Non-pigmented ciliary epithelial cell (primary cell): Measurements from ENCODE around the gene TRIM9.
"Not testable (repeated sequence)": the region's sequence is repeated elsewhere in the genome, so short reads cannot be mapped to it uniquely, and the experiment has no call there.

Experiments used
- DNase-seq: peaks from one replicate; pipeline ENCODE4 v3.0.0-alpha.2; 2010; ENCODE audit warnings: low read depth

The TRIM9 gene

DNA sequence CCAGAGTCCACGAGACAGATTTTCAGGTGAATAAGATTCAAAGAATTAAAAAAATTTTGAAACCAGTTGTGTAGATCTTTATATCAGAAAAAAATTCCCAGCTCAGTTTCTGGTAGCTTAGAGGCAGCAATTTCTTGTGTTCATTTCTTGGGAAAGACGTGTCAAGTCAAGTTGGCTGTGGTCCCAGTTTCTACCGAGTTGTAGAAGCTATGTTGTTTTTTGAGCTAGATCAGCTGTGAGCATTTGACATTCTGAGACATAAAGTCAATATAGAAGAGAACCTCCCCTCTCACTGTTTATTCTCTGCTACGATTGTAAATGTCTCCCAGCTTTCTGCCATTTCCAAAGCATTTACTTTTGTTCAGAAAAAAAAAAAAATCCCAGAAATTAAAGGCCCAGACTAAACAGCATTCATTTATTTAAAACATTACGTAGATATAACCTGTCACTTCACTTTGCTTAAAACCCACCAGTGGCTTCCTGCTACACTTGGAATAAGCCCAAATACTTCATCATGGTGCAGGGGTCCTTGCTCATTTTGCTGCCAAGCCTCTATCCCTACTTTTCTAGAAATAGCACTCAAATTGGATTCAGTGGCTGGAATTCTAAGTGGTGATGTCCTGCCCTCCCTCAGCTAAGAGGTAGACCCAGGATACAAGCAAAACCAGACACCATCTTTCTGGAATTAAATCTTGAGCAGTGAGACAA lies 130.1 kb downstream of the TRIM9 start:
- peak; percentile 95 for DNase-seq

GRCh38 chr14:50963919-50964318 lies 131.0 kb downstream of the TRIM9 start:
- DNase-seq, result no peak

DNA sequence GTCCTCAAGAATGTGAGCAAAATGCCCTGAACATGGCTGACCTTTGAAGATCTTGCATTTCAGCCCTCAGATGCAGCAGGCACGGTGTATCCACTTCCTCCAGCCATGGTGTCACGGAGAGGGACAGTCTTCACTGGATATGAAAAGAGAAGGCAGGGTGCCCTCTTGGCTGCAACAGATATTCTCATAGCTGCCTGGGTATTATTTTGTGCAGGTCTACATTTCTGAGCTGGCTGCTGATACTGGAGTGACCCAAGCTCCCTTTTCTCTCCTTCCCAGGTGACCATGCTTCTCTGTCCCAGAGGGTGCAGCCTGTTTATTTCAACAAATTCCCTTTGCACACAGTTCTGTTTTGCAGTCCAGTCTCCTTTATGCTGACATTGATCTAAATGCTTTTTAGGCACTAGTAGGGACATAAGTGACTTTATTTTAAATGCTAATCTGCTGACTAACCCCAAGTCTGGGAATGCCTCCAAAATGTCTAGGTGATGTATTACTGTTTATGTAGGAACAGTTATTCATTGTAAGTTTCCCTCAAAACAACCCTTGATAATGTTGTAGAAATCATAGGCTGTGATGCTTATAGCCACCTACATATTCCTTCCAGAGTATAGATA lies 133.2 kb downstream of the TRIM9 start:
- peak; percentile 61 for DNase-seq

DNA sequence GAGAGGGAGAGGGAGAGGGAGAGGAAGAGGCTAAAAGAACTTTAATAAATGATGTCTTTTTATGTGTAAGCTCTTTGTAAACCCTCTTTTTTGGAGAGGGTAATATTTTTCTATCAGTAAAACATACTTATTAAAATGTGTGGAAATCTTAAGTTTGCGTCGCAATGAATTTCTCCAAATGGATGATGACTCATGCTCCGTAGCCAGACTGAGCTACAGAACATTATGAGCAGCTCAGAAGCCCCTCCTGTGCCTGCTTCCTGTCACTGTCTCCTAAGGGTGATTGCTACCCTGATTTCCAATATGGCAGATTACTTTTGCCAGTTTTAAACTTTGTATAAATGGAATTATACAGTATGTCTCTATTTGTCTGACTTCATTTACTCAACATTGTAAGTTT lies 137.6 kb downstream of the TRIM9 start:
- DNase-seq, result no peak

GRCh38 chr14:50956421-50956820 lies 138.5 kb downstream of the TRIM9 start:
- not testable (repeated sequence) for DNase-seq

DNA sequence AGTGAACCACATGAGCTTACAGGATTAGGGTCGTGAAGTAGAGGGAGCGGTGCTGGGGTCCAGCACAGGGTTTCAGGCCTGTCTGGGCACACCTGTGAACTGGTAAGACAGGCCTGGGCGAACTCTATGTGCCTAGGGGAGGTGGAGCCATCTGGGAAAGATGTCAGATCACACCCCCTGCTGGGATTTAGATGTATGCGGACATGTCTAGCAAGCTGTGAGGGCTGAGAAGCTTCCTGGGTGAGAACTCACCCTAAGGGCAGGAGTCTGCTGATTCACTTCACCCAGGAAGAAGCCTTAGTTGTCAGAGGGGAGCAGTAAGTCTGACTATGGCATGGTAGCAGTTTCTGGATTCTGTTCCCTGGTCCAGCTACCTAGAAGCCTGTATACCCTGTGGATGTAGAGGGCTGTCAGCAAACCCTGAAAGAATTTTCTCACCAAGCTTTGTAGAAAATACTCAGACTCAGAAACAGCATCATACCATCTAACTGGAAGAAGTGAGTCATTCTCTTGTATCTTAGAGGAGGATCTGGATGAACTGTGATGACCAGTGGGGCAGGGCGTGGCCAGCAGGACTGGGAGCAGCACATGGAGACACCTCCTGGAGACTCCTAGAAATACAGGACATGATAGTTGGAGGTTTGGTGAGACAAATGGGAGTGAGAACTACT lies 139.4 kb downstream of the TRIM9 start:
- peak; percentile 96 for DNase-seq

DNA sequence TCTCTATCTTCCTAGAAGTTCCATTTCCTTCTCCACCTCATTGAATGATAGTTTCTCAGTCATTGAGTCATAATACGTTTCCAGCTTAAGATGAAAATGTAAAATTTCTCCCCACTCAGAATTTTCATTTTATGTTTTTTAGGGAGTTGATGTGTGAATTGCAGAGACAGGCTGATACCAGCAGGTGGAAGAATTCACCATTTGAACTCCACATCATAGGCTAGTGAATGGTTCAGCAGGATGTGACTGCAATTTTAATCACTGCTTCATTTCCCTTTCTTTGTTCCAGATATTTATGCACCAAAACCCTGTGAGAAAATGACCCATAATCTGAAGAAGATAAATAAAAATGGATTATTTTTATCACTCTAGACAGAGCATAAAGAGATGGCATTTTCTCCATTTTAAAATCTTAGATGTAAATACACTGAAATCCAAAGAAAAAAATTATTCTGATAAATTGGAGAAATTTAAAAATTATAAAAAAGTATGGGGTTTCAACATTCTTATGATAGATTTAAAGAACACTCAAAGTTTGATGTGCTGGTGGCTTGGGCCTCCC lies 140.0 kb downstream of the TRIM9 start:
- peak; percentile 52 for DNase-seq

DNA sequence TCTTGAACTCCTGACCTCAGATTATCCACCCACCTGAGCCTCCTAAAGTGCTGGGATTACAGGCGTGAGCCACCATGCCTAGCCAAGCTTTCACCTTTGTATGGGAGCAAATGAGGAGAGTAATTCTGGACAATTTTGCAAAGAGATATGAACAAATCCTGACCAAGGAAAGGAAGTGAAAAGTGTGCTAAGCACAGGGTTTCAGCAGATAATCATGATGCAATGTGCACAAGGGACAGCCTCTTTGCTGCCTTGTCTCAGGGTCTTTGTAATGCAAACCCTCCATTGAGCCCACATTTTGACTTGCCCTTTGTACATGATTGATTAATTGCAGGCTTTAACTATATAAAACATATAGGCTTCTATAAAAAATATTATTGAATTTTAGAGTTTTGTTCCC lies 141.4 kb downstream of the TRIM9 start:
- DNase-seq, result no peak

GRCh38 chr14:50951032-50951431 lies 143.9 kb downstream of the TRIM9 start:
- DNase-seq, result no peak

- DNase-seq, result no peak
Measured at GRCh38 chr14:50948205-50948604, 146.7 kb downstream of the TRIM9 start.

GRCh38 chr14:50947446-50947845 lies 147.5 kb downstream of the TRIM9 start:
- DNase-seq, result no peak

DNA sequence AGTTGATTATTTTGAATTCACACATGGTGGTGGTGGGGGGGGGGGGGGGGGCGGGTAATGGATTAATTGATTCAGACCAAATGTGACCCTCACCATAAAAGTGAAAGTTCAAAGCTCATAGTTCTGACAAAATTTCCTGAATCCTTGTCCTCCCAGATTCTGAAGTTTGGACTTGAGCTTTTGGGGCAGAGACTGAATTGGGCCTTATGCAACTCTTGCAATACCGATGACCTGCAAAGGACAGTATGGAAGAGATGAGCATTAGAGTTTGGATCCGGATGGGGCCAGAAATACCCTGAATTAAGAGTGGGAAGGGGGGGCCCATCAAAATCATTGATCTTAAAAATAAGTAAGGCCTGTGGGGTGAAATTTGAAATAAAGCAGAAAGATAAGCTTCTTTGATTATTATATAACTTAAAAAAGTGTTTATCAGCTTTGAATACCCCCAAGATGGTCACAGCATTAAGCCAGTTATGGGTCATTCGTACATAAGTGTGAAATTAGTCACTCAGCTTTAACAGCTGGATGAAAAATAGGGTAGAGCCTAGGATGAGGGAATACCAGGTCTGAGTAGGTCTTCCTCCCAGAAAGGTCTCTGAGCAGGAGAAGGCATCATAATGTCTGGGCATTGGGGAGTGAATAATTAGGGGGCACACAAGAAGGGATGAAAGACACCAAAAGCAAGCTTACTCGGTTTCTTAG lies 148.5 kb downstream of the TRIM9 start:
- DNase-seq, result no peak

- no peak for DNase-seq
Measured at GRCh38 chr14:50944647-50945413, 150.1 kb downstream of the TRIM9 start.

- no peak for DNase-seq
Measured at GRCh38 chr14:50943943-50944646, 150.8 kb downstream of the TRIM9 start, which contains the start of gene PYGL. Gene PYGL, minus strand, starts transcription at chr14:50944483. Its CDS starts 80 bp downstream, at chr14:50944403.

- DNase-seq, result no peak
Measured at GRCh38 chr14:50943261-50943942, 151.5 kb downstream of the TRIM9 start.

DNA sequence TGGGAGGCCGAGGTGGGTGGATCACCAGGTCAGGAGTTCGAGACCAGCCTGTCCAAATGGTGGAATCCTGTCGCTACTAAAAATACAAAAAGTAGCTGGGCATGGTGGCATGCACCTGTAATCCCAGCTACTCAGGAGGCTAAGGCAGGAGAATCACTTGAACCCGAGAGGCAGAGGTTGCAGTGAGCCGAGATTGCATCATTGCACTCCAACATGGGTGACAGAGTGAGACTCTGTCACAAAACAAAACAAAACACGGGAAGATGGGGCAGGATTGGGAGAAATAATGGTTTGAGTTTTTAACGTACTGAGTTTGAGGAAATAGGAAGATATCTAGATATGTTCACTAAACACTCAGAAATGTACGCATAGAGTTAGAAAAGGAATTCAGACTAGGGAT lies 153.3 kb downstream of the TRIM9 start:
- DNase-seq, result not testable (repeated sequence)

GRCh38 chr14:50941151-50941550 lies 153.8 kb downstream of the TRIM9 start:
- DNase-seq, result peak; percentile 65

- DNase-seq, result no peak
Measured at GRCh38 chr14:50937800-50938199, 157.1 kb downstream of the TRIM9 start.

- peak; percentile 46 for DNase-seq
Measured at GRCh38 chr14:50937325-50937724, 157.6 kb downstream of the TRIM9 start.

DNA sequence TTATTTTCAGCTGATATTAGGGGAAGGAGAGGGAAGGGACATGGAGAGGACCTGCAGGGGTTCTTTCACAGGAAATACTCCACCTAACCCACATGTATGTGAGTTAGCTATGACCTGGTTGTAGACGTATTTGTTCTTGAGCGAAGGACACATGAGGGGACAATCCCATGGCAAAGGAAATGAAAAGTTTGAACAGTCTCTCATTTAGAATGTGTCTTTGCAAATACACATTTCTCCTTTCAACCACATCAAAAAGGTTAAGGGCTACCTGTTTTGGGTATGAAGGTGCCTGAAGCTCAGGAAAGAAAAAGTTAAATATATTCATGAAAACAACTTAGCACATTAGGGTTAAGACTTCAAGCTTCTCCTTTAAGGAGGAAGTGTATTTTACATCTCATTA lies 158.0 kb downstream of the TRIM9 start:
- no peak for DNase-seq
